Fibroblast of pulmonary artery (primary cell): ENCODE data around the gene SELENON.

ENCODE experiments used
- DNase-seq: peaks from one replicate; pipeline ENCODE4 v3.0.0-alpha.2; 2010; ENCODE audit warnings: low read depth
- H3K4me3 ChIP-seq: replicated peaks from 2 replicates; pipeline ENCODE4 v1.5.1; 2011; ENCODE audit warnings: low read depth, mild to moderate bottlenecking, control low read depth, low read length, moderate library complexity
- TF ChIP-seq, protein P1 (sequence below): IDR thresholded peaks from 2 replicates; pipeline ENCODE4 v1.5.1; 2011; ENCODE audit warnings: mild to moderate bottlenecking, control low read depth, low read length, inconsistent platforms; ENCODE audit errors: missing control alignments

SELENON gene

DNA sequence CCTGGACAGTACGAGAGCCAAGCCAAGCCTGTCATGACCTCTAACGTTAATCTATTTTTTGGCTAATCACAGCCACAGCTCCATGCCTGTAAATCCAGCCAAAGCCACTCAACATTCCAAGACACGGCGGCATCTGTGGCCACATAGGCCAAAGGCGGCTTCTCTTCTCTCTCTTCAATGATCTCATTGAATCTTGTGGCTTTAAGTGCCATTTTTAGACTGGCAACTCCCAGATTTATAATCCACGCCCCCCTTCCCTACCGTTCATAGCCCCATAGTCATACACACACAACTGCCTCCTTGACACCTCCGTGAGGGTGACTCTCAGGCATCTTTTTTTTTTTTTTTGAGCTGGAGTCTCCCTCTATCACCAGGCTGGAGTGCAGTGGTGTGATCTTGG lies 5.7 kb upstream of the SELENON start:
- TF ChIP-seq, protein P1, sequence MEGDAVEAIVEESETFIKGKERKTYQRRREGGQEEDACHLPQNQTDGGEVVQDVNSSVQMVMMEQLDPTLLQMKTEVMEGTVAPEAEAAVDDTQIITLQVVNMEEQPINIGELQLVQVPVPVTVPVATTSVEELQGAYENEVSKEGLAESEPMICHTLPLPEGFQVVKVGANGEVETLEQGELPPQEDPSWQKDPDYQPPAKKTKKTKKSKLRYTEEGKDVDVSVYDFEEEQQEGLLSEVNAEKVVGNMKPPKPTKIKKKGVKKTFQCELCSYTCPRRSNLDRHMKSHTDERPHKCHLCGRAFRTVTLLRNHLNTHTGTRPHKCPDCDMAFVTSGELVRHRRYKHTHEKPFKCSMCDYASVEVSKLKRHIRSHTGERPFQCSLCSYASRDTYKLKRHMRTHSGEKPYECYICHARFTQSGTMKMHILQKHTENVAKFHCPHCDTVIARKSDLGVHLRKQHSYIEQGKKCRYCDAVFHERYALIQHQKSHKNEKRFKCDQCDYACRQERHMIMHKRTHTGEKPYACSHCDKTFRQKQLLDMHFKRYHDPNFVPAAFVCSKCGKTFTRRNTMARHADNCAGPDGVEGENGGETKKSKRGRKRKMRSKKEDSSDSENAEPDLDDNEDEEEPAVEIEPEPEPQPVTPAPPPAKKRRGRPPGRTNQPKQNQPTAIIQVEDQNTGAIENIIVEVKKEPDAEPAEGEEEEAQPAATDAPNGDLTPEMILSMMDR: no peak
- DNase-seq: no peak
- no peak overlapping the region for H3K4me3 ChIP-seq

DNA sequence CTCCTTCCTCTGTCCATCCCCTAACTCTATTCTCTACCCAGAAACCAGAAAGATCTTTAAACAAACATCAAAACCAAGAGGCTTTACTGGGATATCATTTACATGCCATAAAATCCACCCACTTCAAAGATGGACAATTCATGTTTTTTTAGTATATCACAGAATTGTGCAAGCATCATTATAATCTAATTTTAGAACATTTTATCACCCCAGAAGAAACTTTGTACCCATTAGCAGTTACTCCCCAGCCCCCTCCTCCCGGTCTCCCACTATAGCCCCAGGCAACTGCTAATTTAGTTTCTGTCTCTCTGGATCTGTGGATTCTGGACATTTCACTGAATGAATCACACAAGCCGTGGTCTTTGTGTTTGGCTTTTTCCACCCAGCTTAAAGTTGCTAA lies 4.8 kb upstream of the SELENON start:
- no peak for DNase-seq
- TF ChIP-seq, protein P1: no peak
- no peak overlapping the region for H3K4me3 ChIP-seq

DNA sequence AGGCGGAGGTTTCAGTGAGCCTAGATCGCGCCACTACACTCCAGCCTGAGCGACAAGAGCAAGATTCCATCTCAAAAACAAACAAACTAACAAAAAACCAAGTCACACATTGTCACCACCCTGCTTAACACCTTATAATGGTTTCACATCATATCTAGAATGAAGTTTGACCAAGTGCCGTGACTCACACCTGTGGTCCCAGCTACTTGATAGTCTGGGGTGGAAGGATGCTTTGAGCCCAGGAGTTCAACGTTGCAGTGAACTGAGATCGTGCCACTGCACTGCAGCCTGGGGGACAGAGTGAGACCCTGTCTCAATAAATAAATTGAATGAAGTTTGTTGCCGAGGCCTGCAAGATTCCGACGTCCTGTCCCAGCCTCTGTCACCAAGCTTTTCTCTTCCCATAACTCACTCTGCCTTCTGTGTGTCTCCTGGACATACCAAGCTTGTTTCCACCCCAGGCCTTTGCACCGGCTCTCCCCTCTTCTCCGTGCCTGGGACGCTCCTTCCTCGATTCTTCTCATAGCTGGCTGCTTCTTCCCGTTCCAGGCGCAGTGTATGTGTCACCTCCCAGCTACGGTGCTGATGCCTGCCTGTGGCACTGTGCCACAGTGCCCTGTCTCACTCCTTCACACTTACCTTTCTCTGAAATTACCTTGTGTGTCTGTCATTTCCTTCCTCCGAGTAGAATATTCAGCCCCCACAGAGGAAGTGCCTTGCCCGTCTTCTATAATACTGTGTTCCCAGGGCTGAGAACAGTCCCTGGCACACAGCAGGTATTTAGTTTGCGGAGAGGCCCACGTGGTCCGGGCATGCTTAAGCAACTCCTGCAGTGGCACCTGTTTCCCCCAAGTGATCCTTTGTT lies 3.8 kb upstream of the SELENON start:
- no peak overlapping the region for H3K4me3 ChIP-seq
- no peak for DNase-seq
- TF ChIP-seq, protein P1: no peak

DNA sequence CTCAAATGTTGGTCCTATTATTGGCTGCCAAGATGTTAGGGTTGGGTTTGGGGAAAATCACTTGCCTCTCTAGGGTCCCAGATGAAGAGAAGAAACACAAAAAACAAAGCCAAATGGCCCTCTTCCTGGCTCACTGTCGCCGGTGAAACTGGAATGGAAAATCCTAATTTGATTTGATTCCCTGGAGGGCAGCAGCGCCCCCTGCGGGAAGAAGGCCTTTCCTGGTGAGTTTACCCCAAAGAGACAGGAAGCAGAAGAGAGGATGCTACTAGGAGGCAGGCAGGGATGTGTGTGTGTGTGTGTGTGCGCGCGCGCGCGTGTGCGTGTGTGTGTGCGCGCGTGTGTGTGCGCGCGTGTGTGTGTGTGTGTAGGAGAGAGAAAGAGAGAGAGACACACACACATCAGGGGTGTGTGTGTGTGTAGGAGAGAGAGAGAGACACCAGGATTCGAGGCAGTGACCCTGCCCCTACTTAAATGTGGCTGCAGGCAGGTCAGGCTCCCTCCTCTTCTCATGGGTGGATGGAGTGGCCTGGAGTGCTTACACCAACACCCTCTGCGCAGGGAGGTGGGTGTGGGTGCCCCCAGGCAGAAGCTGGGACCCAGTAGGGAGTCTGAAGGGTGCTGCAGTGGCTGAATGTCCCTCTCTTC lies 3.1 kb upstream of the SELENON start:
- peak; percentile 82 for DNase-seq
- TF ChIP-seq, protein P1: peak; percentile 83
- H3K4me3 ChIP-seq: no peak overlapping the region

DNA sequence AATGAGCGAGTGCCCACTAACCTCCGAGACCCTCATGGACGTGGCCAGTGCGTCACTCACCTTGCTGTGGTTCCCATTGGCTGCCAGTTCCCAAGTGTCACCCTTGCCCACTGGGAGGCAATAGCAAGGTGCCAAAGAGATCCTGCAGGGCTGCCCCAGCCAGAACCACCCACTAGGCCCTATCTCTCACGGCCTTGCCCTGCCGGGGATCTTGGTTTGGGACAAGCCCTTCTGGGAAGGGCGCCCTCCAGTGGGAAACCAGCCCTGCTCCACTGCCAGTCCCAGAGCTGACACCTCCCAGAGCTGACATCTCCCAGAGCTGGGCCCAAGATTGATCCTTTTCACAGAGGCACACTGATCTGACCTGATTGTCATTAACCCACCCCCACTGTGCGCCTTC lies 2.1 kb upstream of the SELENON start:
- TF ChIP-seq, protein P1: peak; percentile 58
- DNase-seq: peak; percentile 32
- H3K4me3 ChIP-seq: no peak overlapping the region

DNA sequence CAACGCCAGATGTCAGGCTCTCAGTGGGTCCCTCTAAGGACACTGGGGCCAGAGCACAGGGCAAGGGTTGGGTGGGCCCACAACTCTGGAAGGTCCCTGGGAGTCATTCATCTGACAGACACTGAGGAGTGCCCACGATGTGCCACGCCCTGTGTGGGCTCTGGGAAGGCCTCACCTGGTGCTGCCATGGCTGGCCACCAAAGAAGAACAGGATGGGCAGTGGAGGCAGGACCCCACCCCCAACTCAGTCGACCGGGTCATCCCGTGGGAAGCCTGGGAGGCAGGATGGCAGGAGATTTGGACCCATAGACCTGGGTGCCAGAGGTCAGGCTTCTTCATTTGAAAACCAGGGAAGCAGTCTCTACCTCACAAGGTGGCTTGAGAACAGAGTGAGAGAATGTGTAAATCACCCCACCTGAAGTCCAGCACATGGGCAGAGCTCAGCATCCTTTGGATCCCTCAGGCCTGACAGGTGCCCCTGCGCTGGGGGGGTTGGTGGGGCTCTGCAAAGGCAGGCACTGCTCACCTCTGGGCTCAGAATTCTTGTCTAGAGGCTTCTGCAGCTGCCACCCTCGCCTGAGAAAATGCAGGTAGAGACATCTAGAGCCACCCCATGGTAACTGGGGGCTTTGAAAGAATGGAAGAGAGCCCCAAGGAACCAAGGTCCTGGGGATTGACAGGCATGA lies 1.2 kb upstream of the SELENON start:
- DNase-seq: no peak
- no peak overlapping the region for H3K4me3 ChIP-seq
- TF ChIP-seq, protein P1: no peak
